ENCODE measurements around the gene RPS21. TPM values are rescaled to one million over a fixed set of nuclear protein-coding genes. Genes with fewer than 3 reads are reported as not detected.

RPS21 gene
- total RNA-seq, 1 experiment from 2014 or later, result 2,488 TPM

- H3K4me3 ChIP-seq (replicated peaks in 1 of 2; ENCODE audit: low read depth in 1 of 2, low read length in 2 of 2), result peak overlapping the region; percentile 48 to 65; a peak in 3 of 4 replicates
- no TSS peak for BruUV-seq (replicated peaks)
- RAD21 ChIA-PET (ENCODE audit: low non-redundant PET in 1 of 2, low total read pairs in 2 of 2, uncharacterized antibody in 2 of 2, unreplicated experiment in 2 of 2), result no interaction called here
- POLR2A ChIA-PET, result no interaction called here
- intact Hi-C loops (cut with micrococcal nuclease), result no loop called here
- H3K4me1 ChIP-seq (ENCODE audit: control insufficient read depth in 1 of 2, insufficient read depth in 2 of 2, low read length in 2 of 2), result peaks cover 29 to 40% of the 10 kb centered on the region in 2 experiments
- H3K4me2 ChIP-seq (ENCODE audit: low read length), result peak overlapping the region; percentile 87
- CTCF ChIA-PET, result interaction anchor here (1.2 kb wide), 1 partner anchor 209 kb away, joined by 3 read pairs; no protein-coding TSS in a partner anchor
- peak overlapping the region; percentile 62; the same call in 1 of the 2 replicates for H3K9ac ChIP-seq (ENCODE audit: low read length)
- no peaks in the 10 kb centered on the region for H3K36me3 ChIP-seq (ENCODE audit: control insufficient read depth in 1 of 2, insufficient read depth in 2 of 2, low read length in 2 of 2)
- H4K20me1 ChIP-seq (ENCODE audit: insufficient read depth), result no peaks in the 10 kb centered on the region
- H3K27ac ChIP-seq (ENCODE audit: low read depth, low read length), result peak overlapping the region; percentile 71; the same call in 1 of the 2 replicates
- H2AFZ ChIP-seq (ENCODE audit: low read depth, low read length, poor library complexity, severe bottlenecking), result no peak overlapping the region
- no peaks in the 10 kb centered on the region for H3K9me2 ChIP-seq (ENCODE audit: insufficient read depth)
- H3K27me3 ChIP-seq (ENCODE audit: insufficient read depth, low read length), result no peaks in the 10 kb centered on the region
- TF ChIP-seq CBX3 (IDR thresholded peaks at IDR 0.05; ENCODE audit: low read depth) (no peak), ZFX (IDR thresholded peaks at IDR 0.05) (no peak), EZH2 (IDR thresholded peaks at IDR 0.05) (no peak), EZH2phosphoT487 (IDR thresholded peaks at IDR 0.05; ENCODE audit: borderline replicate concordance) (no peak), ATF3 (IDR thresholded peaks at IDR 0.05) (no peak), POLR2AphosphoS5 (IDR thresholded peaks at IDR 0.05; ENCODE audit: low read depth, low read length) (no peak), YY1 (IDR thresholded peaks at IDR 0.05; ENCODE audit: extremely low read depth, insufficient replicate concordance, low read depth, low read length) (no peak)
- no peaks in the 10 kb centered on the region for H3K9me3 ChIP-seq (ENCODE audit: control insufficient read depth in 1 of 2, insufficient read depth in 1 of 2, low read depth in 1 of 2, low read length in 2 of 2)
- DNase-seq (ENCODE audit: low read depth, low spot score) (no peak), ATAC-seq (no peak)
- peaks cover 16% of the 10 kb centered on the region for H3K79me2 ChIP-seq (ENCODE audit: insufficient read depth, low read length)
These were observed 21.2 kb downstream of the RPS21 start for GRCh38 chr20:62408055-62408454.

DNA sequence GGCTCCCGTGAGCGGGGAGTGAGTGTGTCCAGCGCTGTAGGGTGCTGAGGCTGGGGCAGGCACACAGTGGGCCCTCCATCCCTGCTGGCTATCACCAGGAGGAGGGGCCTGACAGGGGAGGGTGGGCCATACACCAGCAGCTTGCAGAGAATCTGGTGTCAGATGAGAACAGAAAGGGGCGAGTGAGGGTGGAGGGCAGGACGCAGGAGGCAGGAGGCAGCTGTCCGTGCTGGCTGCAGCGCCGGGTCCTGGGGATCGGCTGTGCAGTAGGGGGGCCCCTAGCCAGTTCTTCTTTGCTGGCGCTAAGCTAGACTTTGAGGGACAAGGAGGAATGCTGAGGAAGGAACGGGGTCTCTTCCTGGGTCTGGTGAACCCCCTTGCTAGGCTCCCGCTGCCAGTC is 21.7 kb downstream of the RPS21 start:
- Histone ChIP-seq H3K36me3 (ENCODE audit: control insufficient read depth in 1 of 2, insufficient read depth in 2 of 2, low read length in 2 of 2) (no peaks in the 10 kb centered on the region), H3K4me3 (replicated peaks in 1 of 2; ENCODE audit: low read depth in 1 of 2, low read length in 2 of 2) (no peak overlapping the region), H3K9ac (ENCODE audit: low read length) (no peak overlapping the region), H3K4me1 (ENCODE audit: control insufficient read depth in 1 of 2, insufficient read depth in 2 of 2, low read length in 2 of 2) (peaks cover 29 to 40% of the 10 kb centered on the region in 2 experiments), H3K27ac (ENCODE audit: low read depth, low read length) (no peak overlapping the region; the same call in 1 of the 2 replicates), H3K27me3 (ENCODE audit: insufficient read depth, low read length) (no peaks in the 10 kb centered on the region), H3K9me2 (ENCODE audit: insufficient read depth) (no peaks in the 10 kb centered on the region), H3K4me2 (ENCODE audit: low read length) (no peak overlapping the region), H3K9me3 (ENCODE audit: control insufficient read depth in 1 of 2, insufficient read depth in 1 of 2, low read depth in 1 of 2, low read length in 2 of 2) (no peaks in the 10 kb centered on the region), H3K79me2 (ENCODE audit: insufficient read depth, low read length) (peaks cover 16% of the 10 kb centered on the region), H4K20me1 (ENCODE audit: insufficient read depth) (no peaks in the 10 kb centered on the region), H2AFZ (ENCODE audit: low read depth, low read length, poor library complexity, severe bottlenecking) (no peak overlapping the region)
- BruUV-seq (replicated peaks), result no TSS peak
- ChIA-PET POLR2A (no interaction called here), RAD21 (ENCODE audit: low non-redundant PET in 1 of 2, low total read pairs in 2 of 2, uncharacterized antibody in 2 of 2, unreplicated experiment in 2 of 2) (no interaction called here), CTCF (interaction anchor here (2.0 to 2.7 kb wide), 2 partner anchors 26 to 208 kb away, joined by 9 to 20 read pairs; no protein-coding TSS in a partner anchor)
- intact Hi-C loops (cut with micrococcal nuclease), result no loop called here
- DNase-seq (ENCODE audit: low read depth, low spot score) (no peak), ATAC-seq (no peak)
- TF ChIP-seq SRF (IDR thresholded peaks at IDR 0.05; ENCODE audit: low read depth) (no peak), FOSL1 (IDR thresholded peaks at IDR 0.05; ENCODE audit: low read depth) (no peak), MAX (IDR thresholded peaks at IDR 0.05) (no peak), POLR2AphosphoS5 (IDR thresholded peaks at IDR 0.05; ENCODE audit: low read depth, low read length) (no peak), ATF3 (IDR thresholded peaks at IDR 0.05) (no peak), POLR2A (IDR thresholded peaks at IDR 0.05; ENCODE audit: borderline replicate concordance, extremely low read depth, insufficient read depth, insufficient read length) (no peak), EGR1 (IDR thresholded peaks at IDR 0.05; ENCODE audit: low read depth) (no peak), RAD21 (IDR thresholded peaks at IDR 0.05; ENCODE audit: low read depth) (no peak), SP1 (IDR thresholded peaks at IDR 0.05; ENCODE audit: low read depth) (no peak), YY1 (IDR thresholded peaks at IDR 0.05; ENCODE audit: extremely low read depth, insufficient replicate concordance, low read depth, low read length) (no peak), EZH2phosphoT487 (IDR thresholded peaks at IDR 0.05; ENCODE audit: borderline replicate concordance) (no peak), ELF1 (IDR thresholded peaks at IDR 0.05; ENCODE audit: borderline replicate concordance, low read depth) (no peak)
- TF ChIP-seq, protein P1, sequence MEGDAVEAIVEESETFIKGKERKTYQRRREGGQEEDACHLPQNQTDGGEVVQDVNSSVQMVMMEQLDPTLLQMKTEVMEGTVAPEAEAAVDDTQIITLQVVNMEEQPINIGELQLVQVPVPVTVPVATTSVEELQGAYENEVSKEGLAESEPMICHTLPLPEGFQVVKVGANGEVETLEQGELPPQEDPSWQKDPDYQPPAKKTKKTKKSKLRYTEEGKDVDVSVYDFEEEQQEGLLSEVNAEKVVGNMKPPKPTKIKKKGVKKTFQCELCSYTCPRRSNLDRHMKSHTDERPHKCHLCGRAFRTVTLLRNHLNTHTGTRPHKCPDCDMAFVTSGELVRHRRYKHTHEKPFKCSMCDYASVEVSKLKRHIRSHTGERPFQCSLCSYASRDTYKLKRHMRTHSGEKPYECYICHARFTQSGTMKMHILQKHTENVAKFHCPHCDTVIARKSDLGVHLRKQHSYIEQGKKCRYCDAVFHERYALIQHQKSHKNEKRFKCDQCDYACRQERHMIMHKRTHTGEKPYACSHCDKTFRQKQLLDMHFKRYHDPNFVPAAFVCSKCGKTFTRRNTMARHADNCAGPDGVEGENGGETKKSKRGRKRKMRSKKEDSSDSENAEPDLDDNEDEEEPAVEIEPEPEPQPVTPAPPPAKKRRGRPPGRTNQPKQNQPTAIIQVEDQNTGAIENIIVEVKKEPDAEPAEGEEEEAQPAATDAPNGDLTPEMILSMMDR (IDR thresholded peaks at IDR 0.05 in 2 of 3, conservative IDR thresholded peaks at IDR 0.05 in 1 of 3; ENCODE audit: borderline replicate concordance in 1 of 3, insufficient read depth in 1 of 3, low read depth in 2 of 3, low read length in 2 of 3), result no peak

Measured in HCT116 (cell line).